ENCODE data around the gene IL5RA.

Gene IL5RA

DNA sequence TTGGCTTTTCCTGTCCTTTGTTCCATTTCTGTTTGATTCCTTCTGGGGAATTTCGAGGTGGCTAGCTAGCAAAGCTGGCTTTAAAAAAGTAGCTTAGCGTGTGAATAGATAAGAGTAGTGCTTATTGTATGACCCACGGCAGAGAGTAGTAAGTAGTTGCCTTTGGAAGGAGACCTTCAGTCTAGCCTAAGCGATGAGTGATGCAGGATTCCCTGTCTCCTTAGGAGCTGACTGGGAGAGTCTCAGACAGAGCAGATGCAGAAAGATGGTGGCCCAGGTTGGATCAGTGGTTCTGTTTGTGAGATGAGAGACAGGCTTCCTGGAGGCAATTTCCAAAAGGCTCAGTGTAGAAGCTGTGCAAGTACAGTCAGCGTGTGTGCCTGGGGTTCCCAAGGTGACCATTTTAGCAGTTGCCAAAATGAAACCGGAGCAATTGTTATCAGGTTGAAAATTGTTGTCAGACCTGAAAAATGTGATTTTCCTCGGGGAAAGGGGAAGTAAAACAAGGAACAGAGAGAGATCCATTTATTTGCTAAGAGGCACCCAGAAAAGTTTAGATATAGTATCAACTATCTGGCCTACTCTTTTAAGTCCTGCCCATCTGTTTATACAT is 681 bp upstream of the IL5RA start:
- no peak for ATAC-seq
- no peak for TF ChIP-seq PPARA (CRISPR knock-in tag; IDR thresholded peaks at IDR 0.05; ENCODE audit: borderline replicate concordance)
- no peak for TF ChIP-seq ARNTL (CRISPR knock-in tag; IDR thresholded peaks at IDR 0.05; ENCODE audit: borderline replicate concordance, low read depth)
- no peak for TF ChIP-seq BACH2 (CRISPR knock-in tag; IDR thresholded peaks at IDR 0.05; ENCODE audit: borderline replicate concordance)
- no peak for TF ChIP-seq TOX (CRISPR knock-in tag; IDR thresholded peaks at IDR 0.05; ENCODE audit: borderline replicate concordance)
- TF ChIP-seq ESRRG (CRISPR knock-in tag; IDR thresholded peaks at IDR 0.05): no peak
- no peak for TF ChIP-seq TCF4 (CRISPR knock-in tag; IDR thresholded peaks at IDR 0.05; ENCODE audit: borderline replicate concordance)
- TF ChIP-seq ZFP3 (CRISPR knock-in tag; IDR thresholded peaks at IDR 0.05): no peak
- no peak for TF ChIP-seq GLIS3 (CRISPR knock-in tag; IDR thresholded peaks at IDR 0.05)
- TF ChIP-seq ZNF8 (CRISPR knock-in tag; IDR thresholded peaks at IDR 0.05): no peak
- TF ChIP-seq, protein P1, sequence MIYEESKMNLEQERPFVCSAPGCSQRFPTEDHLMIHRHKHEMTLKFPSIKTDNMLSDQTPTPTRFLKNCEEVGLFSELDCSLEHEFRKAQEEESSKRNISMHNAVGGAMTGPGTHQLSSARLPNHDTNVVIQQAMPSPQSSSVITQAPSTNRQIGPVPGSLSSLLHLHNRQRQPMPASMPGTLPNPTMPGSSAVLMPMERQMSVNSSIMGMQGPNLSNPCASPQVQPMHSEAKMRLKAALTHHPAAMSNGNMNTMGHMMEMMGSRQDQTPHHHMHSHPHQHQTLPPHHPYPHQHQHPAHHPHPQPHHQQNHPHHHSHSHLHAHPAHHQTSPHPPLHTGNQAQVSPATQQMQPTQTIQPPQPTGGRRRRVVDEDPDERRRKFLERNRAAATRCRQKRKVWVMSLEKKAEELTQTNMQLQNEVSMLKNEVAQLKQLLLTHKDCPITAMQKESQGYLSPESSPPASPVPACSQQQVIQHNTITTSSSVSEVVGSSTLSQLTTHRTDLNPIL (CRISPR knock-in tag; IDR thresholded peaks at IDR 0.05; ENCODE audit: low read depth): no peak
- no peak for TF ChIP-seq ZC3H10 (CRISPR knock-in tag; IDR thresholded peaks at IDR 0.05)
- TF ChIP-seq SNAI2 (CRISPR knock-in tag; IDR thresholded peaks at IDR 0.05): no peak
- TF ChIP-seq, protein P2, sequence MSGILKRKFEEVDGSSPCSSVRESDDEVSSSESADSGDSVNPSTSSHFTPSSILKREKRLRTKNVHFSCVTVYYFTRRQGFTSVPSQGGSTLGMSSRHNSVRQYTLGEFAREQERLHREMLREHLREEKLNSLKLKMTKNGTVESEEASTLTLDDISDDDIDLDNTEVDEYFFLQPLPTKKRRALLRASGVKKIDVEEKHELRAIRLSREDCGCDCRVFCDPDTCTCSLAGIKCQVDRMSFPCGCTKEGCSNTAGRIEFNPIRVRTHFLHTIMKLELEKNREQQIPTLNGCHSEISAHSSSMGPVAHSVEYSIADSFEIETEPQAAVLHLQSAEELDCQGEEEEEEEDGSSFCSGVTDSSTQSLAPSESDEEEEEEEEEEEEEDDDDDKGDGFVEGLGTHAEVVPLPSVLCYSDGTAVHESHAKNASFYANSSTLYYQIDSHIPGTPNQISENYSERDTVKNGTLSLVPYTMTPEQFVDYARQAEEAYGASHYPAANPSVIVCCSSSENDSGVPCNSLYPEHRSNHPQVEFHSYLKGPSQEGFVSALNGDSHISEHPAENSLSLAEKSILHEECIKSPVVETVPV (CRISPR knock-in tag; IDR thresholded peaks at IDR 0.05): no peak
- no peak for TF ChIP-seq OSR1 (CRISPR knock-in tag; IDR thresholded peaks at IDR 0.05)
- no peak for TF ChIP-seq PATZ1 (CRISPR knock-in tag; IDR thresholded peaks at IDR 0.05; ENCODE audit: borderline replicate concordance)
- TF ChIP-seq, protein P3, sequence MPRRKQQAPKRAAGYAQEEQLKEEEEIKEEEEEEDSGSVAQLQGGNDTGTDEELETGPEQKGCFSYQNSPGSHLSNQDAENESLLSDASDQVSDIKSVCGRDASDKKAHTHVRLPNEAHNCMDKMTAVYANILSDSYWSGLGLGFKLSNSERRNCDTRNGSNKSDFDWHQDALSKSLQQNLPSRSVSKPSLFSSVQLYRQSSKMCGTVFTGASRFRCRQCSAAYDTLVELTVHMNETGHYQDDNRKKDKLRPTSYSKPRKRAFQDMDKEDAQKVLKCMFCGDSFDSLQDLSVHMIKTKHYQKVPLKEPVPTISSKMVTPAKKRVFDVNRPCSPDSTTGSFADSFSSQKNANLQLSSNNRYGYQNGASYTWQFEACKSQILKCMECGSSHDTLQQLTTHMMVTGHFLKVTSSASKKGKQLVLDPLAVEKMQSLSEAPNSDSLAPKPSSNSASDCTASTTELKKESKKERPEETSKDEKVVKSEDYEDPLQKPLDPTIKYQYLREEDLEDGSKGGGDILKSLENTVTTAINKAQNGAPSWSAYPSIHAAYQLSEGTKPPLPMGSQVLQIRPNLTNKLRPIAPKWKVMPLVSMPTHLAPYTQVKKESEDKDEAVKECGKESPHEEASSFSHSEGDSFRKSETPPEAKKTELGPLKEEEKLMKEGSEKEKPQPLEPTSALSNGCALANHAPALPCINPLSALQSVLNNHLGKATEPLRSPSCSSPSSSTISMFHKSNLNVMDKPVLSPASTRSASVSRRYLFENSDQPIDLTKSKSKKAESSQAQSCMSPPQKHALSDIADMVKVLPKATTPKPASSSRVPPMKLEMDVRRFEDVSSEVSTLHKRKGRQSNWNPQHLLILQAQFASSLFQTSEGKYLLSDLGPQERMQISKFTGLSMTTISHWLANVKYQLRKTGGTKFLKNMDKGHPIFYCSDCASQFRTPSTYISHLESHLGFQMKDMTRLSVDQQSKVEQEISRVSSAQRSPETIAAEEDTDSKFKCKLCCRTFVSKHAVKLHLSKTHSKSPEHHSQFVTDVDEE (CRISPR knock-in tag; IDR thresholded peaks at IDR 0.05): no peak
- no peak for TF ChIP-seq POU6F1 (CRISPR knock-in tag; IDR thresholded peaks at IDR 0.05; ENCODE audit: borderline replicate concordance, low read depth)
- TF ChIP-seq ISL1 (CRISPR knock-in tag; IDR thresholded peaks at IDR 0.05): no peak

DNA sequence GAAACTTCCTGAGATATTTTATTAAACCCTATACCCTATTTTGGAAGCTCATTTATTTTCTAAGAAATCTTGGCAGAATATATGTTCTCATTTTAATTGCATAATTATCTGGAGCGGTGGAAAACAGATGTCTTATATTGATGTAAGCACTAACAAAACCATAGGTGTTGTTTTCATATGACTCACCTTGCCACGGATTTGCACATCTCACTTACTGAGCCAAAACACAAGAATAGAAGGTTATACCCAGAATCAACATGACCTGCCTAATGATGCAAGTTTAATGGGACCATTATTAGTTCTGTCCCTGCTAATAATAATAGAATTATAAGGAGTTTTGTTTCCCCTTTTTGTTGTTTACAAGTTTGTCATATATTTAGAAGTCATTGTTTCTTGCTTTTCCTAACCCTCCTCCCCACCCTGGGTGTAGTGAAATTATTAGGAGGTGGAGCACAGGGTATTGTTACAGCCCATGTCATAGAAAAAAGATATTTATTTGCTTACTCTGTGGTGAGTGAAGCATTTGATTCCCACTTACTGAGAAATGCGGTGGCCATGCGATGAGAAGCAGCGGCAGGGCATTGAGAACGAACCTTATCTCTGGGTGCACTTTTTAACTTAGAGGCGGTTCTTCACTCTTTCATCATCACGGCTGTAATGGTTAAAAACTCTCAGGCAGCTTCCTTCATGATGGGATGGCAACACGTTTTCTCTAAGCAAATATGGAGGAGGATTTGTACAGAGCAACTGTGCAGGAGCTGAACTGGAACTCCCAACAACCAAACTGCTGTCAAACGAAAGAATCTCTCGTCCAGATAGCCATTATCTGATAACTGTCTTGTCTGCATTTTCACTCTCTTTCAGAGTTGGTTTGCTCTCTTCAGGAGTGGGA is 521 bp downstream of the IL5RA start:
- TF ChIP-seq RARB (CRISPR knock-in tag; IDR thresholded peaks at IDR 0.05) (no peak), PATZ1 (CRISPR knock-in tag; IDR thresholded peaks at IDR 0.05; ENCODE audit: borderline replicate concordance) (no peak), SNAI2 (CRISPR knock-in tag; IDR thresholded peaks at IDR 0.05) (no peak)
- ATAC-seq: no peak

All from SK-N-SH treated with all-trans-retinoic acid at 6 μM for 48 hours (cell line).